Measurements from ENCODE around the gene STRA6. TPM values are rescaled to one million over a fixed set of nuclear protein-coding genes. Genes with fewer than 3 reads are reported as not detected.

Gene STRA6
- total RNA-seq, 4 donors from 2014 or later: 0.13 to 0.83 (median 0.47) TPM

GRCh38 chr15:74217907-74218885 lies 15.6 kb upstream of the STRA6 start:
- TF ChIP-seq EP300 (IDR thresholded peaks at IDR 0.05) (no peak), POLR2AphosphoS5 (IDR thresholded peaks at IDR 0.05) (no peak)
- intact Hi-C loops (cut with DNase I): no loop called here
- no peak for DNase-seq (ENCODE audit: extremely low spot score)
- H3K27ac ChIP-seq (replicated peaks in 1 of 4): no peak overlapping the region
- H3K4me3 ChIP-seq: no peak overlapping the region
- H3K9me3 ChIP-seq: no peaks in the 10 kb centered on the region
- H3K36me3 ChIP-seq: no peaks in the 10 kb centered on the region
- 82% methylated on average over 5 of the region's 16 CpGs for WGBS
- peaks cover 0 to 9% (median 0%) of the 10 kb centered on the region in 4 donors for H3K4me1 ChIP-seq
- peaks cover 0 to 48% (median 0%) of the 10 kb centered on the region in 4 donors for H3K27me3 ChIP-seq

- 88% methylated on average over 3 of the region's 3 CpGs for WGBS
- no peaks in the 10 kb centered on the region for H3K36me3 ChIP-seq
- H3K27me3 ChIP-seq: peaks cover 0 to 37% (median 0%) of the 10 kb centered on the region in 4 donors
- TF ChIP-seq POLR2A (IDR thresholded peaks at IDR 0.05; ENCODE audit: low read depth) (no peak), CTCF (IDR thresholded peaks at IDR 0.05) (no peak), EP300 (IDR thresholded peaks at IDR 0.05) (no peak), POLR2AphosphoS5 (IDR thresholded peaks at IDR 0.05) (no peak)
- no peak for DNase-seq (ENCODE audit: extremely low spot score)
- intact Hi-C loops (cut with DNase I): no loop called here
- peaks cover 0 to 9% (median 0%) of the 10 kb centered on the region in 4 donors for H3K4me1 ChIP-seq
- no peaks in the 10 kb centered on the region for H3K9me3 ChIP-seq
- no peak overlapping the region for H3K27ac ChIP-seq (replicated peaks in 1 of 4)
- no peak overlapping the region for H3K4me3 ChIP-seq
These were observed 14.4 kb upstream of the STRA6 start for GRCh38 chr15:74216949-74217348.

GRCh38 chr15:74215958-74216357 lies 13.4 kb upstream of the STRA6 start:
- Histone ChIP-seq H3K36me3 (no peaks in the 10 kb centered on the region), H3K9me3 (no peaks in the 10 kb centered on the region), H3K4me3 (no peak overlapping the region), H3K27me3 (peaks cover 0 to 30% (median 0%) of the 10 kb centered on the region in 4 donors), H3K4me1 (peaks cover 0 to 9% (median 0%) of the 10 kb centered on the region in 4 donors), H3K27ac (replicated peaks in 1 of 4) (no peak overlapping the region)
- TF ChIP-seq POLR2A (IDR thresholded peaks at IDR 0.05; ENCODE audit: low read depth) (no peak), CTCF (IDR thresholded peaks at IDR 0.05) (no peak)
- intact Hi-C loops (cut with DNase I): no loop called here
- DNase-seq (ENCODE audit: extremely low spot score): no peak
- 91% methylated on average over 8 of the region's 8 CpGs for WGBS

- WGBS: 84% methylated on average over 6 of the region's 6 CpGs
- Histone ChIP-seq H3K4me1 (peaks cover 0 to 9% (median 3%) of the 10 kb centered on the region in 4 donors), H3K27ac (replicated peaks in 1 of 4) (no peak overlapping the region), H3K4me3 (no peak overlapping the region), H3K36me3 (no peaks in the 10 kb centered on the region), H3K9me3 (no peaks in the 10 kb centered on the region), H3K27me3 (peaks cover 0 to 30% (median 0%) of the 10 kb centered on the region in 4 donors)
- DNase-seq (ENCODE audit: extremely low spot score): no peak
- intact Hi-C loops (cut with DNase I): no loop called here
- no peak for TF ChIP-seq EP300 (IDR thresholded peaks at IDR 0.05)
- TF ChIP-seq POLR2AphosphoS5 (IDR thresholded peaks at IDR 0.05): no peak
- TF ChIP-seq CTCF (IDR thresholded peaks at IDR 0.05): no peak
- no peak for TF ChIP-seq POLR2A (IDR thresholded peaks at IDR 0.05; ENCODE audit: low read depth)
These were observed 11.9 kb upstream of the STRA6 start for GRCh38 chr15:74214324-74215021.

GRCh38 chr15:74213858-74214284 lies 11.3 kb upstream of the STRA6 start:
- WGBS: 66% methylated on average over 7 of the region's 7 CpGs

More at GRCh38 chr15:74213858-74214284, 11.3 kb upstream of the STRA6 start:
- no peak for TF ChIP-seq EP300 (IDR thresholded peaks at IDR 0.05)
- TF ChIP-seq POLR2A (IDR thresholded peaks at IDR 0.05; ENCODE audit: low read depth): no peak
- no peak for TF ChIP-seq POLR2AphosphoS5 (IDR thresholded peaks at IDR 0.05)
- H3K9me3 ChIP-seq: no peaks in the 10 kb centered on the region
- peaks cover 0 to 9% (median 3%) of the 10 kb centered on the region in 4 donors for H3K4me1 ChIP-seq
- H3K27me3 ChIP-seq: peaks cover 0 to 27% (median 0%) of the 10 kb centered on the region in 4 donors
- no peak for DNase-seq (ENCODE audit: extremely low spot score)
- H3K27ac ChIP-seq (replicated peaks in 1 of 4): no peak overlapping the region
- no peak overlapping the region for H3K4me3 ChIP-seq
- intact Hi-C loops (cut with DNase I): no loop called here
- H3K36me3 ChIP-seq: no peaks in the 10 kb centered on the region

All from esophagus muscularis mucosa (tissue), 4 donors.